Mucosa of gallbladder (tissue), 1 donor: ENCODE measurements around the gene PBRM1. TPM values are rescaled to one million over a fixed set of nuclear protein-coding genes. Genes with fewer than 3 reads are reported as not detected.

Source experiments
- DNase-seq: peaks from one replicate; pipeline ENCODE4 v3.0.0-alpha.2; 2020; ENCODE audit warnings: low spot score
- total RNA-seq: library from RNA; stranded (reverse); gene quantifications from one replicate; pipeline ENCODE4 v1.2.1, GENCODE V29; 2021
- donor health status: DM: no; HTN: no; CAD: no.

The PBRM1 gene
- total RNA-seq, 1 donor from 2014 or later: 54.3 TPM

- DNase-seq: no peak
Observed at GRCh38 chr3:52574056-52574965, 111.4 kb downstream of the PBRM1 start.

DNA sequence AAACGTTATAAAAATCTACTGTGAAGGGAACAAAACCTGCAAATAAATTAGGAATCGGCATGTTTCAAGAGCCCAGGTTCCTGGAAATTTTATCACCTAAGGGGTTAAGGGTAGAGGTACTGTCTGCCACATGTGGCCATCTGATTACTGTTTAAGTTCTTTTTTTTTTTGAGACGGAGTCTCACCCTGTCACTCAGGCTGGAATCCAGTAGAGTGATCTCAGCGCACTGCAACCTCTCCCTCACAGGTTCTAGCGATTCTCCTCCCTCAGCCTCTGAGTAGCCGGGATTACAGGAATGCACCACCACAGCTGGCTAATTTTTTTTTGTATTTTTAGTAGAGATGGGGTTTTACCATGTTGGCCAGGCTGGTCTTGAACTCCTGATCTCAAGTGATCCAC, 113.5 kb downstream of the PBRM1 start:
- no peak for DNase-seq

GRCh38 chr3:52570076-52570475, 115.6 kb downstream of the PBRM1 start:
- no peak for DNase-seq

DNA sequence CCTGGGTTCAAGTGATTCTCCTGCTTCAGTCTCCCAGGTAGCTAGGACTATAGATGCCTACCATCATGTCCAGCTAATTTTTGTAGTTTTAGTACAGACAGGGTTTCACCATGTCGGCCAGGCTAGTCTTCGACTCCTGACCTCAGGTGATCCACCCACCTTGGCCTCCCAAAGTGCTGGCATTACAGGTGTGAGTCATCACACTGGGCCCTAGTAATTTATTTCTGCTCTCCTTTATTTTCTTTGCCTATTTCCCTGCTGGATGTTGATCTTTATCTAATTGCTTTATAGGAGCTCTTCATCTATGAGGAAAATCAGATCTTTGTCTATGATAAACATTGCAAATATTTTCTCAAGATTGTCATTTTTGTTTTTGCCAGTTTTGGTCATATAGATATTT, 117.6 kb downstream of the PBRM1 start:
- no peak for DNase-seq

GRCh38 chr3:52563984-52564383, 121.7 kb downstream of the PBRM1 start:
- DNase-seq: no peak

GRCh38 chr3:52561028-52561747, 124.5 kb downstream of the PBRM1 start:
- no peak for DNase-seq

GRCh38 chr3:52558436-52558835, 127.3 kb downstream of the PBRM1 start:
- DNase-seq: no peak

- no peak for DNase-seq
Observed at GRCh38 chr3:52557011-52557960, 128.4 kb downstream of the PBRM1 start.

- no peak for DNase-seq
Observed at GRCh38 chr3:52555056-52555455, 130.7 kb downstream of the PBRM1 start.

DNA sequence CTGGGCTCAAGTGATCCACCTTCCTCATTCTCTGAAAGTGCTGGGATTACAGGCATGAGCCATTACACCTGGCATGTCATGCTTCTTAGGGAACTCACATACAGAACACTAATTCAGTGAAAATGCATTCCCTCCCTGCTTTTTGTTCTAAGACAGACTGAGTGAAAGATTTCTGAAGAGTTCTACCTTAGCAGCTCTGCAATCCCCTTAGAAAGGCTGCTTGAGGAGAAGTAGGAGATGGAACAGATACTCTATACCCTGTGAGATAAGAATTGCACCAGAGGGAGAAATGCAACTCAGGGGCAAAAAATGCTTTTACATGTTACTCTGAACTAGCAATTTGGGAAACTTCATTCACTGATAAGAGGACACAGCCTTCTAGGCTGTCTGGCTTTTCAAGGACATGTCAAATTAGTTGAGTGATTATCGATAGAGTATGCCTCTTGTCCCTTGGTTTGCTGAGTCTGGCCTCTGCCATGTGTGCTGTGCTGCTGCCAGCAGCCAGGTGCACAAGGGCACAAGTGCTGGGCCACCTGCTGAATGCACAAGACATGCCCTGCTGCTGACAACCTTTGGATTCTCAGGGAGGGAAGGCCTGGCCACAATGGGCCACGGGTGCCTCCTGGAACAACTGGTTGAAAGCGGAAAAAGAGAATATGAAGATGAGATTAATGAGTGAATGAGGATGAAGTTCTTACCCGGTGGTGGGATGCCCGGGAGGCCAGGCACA, 131.5 kb downstream of the PBRM1 start:
- no peak for DNase-seq

- DNase-seq: no peak
Observed at GRCh38 chr3:52552089-52552488, 133.6 kb downstream of the PBRM1 start.

DNA sequence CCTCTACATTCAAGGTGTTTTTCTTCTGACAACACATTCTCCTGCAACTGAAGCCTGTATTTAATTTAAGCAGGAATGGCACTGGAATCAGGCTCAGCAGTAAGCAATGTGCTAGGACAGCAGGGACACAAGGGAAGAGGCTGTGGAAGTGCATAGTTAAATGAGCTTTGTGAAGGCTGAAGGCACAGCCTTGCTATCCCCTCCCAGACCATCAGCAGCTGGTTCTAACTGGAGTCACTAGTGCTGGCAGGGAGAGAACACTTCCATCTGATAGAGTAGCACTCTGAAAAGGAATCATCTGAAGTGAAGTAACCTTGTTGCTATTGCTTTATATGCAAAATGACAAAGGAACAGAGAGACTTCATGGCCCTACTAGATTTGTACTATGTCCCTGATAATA, 134.6 kb downstream of the PBRM1 start:
- no peak for DNase-seq

DNA sequence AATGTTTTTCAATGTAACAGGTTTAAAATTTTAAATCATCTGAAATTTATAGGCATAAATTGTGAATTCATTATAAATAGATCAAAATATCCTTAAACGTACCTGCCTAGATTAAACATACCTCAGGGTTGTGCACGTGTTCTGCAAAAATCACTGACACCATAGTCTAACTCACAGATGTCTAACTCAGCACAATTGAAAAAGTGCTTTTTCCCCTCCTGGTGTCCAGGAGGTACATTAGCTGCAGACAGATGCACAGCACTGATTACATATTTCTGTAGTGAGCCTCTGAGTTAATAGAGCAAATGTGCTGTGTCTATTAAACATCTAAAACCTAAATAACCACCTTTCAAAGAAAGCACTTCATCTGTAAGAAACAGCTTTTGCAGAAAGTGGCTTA, 138.6 kb downstream of the PBRM1 start:
- no peak for DNase-seq

GRCh38 chr3:52546111-52546901, 139.4 kb downstream of the PBRM1 start:
- DNase-seq: no peak

DNA sequence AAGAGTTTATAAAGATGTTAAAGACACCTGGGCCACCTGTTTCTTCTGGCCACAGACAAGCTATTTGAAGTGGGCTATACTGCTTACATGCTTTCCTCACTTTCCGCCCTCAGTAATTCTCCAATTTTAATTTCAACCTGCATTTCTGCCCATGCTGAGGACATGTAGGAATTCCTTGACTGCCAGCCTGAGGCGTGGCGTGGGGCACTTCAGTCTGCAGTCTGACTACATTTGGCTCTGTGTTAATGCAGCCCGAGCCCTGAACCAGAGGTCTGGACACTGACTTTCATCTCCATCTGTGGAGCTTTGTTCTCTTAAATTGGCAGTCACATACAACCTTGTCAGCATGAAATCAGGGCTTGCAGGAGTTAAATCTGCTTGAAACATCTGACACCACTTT, 140.8 kb downstream of the PBRM1 start:
- no peak for DNase-seq

GRCh38 chr3:52541050-52541449, 144.7 kb downstream of the PBRM1 start:
- no peak for DNase-seq

GRCh38 chr3:52539010-52539653, 146.6 kb downstream of the PBRM1 start:
- no peak for DNase-seq

DNA sequence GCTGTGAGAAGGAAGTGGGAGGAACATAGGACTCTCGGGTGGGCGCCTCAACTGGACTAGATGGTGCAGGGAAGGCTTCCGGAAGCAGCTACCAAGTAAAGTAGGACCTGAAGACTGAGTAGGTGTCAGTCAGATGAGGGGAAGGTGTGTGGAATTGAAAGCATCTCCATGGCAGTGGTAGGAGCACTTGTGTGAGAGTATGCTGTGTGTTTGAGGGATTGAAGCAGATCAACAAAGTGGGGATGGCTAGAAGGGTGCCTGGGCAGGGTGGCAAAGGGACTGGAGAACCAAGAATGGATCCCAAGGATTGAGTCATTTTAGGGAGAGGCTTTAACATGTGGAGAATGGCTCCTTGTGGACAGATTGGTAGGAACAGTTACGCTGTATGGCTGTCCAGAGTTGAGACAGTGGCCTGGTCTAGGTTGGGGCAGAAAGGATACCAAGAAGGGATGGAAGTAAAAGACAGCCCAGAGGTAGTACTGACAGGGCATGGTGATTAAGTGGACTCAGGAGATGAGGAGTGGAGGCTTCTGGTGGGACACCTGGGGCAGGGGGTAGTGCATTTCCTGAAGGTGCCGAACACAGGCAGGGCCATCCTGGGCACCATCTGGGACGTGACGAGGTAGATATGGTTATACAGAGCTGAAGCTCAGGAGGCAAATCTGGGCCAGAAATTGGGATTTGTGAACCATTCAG, 147.8 kb downstream of the PBRM1 start:
- no peak for DNase-seq

GRCh38 chr3:52537165-52537620, 148.5 kb downstream of the PBRM1 start:
- no peak for DNase-seq
